ENCODE data around the gene SLC2A6.

SLC2A6 gene

DNA sequence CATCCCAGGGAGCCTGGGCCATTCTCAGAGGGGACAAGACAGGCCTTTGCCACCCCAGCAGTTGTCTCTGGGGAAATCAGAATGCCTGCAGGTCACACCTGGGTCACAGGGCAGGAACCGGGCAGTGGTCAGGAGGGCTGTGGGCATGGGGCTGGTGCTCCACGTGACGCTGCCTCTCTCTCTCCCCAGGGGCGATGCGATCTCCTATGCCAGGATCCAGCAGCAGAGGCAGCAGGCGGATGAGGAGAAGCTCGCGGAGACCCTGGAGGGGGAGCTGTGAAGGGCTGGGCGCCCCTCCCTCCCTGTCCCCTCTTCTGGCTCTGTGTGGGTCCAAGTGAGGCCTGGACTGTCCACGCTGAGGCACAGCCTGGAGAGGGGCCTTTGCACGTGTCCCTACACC is 10.5 kb downstream of the SLC2A6 start:
- no peak for DNase-seq (ENCODE audit: low read depth in 1 of 2, low spot score in 1 of 2)
- TF ChIP-seq JUND (IDR thresholded peaks at IDR 0.05; ENCODE audit: low read depth), result no peak
- in situ Hi-C loops (cut with HindIII; ENCODE audit: low pct_unique_long_range_greater_than_20kb, low sequenced_read_pairs), result no loop called here

DNA sequence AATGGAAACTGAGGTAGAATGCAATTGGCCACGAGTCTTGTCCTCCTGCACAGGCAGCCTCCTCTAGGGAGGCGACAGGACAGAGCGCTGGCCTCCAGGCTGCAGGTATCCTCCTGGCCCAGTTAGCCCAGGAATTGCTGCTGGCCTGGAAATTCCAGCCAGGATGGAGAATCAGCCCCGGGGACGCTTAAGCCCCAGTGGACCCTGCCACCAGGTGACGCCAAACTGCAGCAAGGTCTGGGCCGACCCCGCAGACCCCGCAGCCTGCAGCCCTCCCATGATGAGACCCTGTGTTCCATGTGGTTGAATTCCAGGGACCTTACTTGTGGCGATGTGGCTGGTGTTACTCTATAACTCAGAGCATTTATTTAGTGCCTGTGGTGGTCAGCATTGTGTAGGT is 11.8 kb downstream of the SLC2A6 start:
- in situ Hi-C loops (cut with HindIII; ENCODE audit: low pct_unique_long_range_greater_than_20kb, low sequenced_read_pairs), result no loop called here
- TF ChIP-seq JUND (IDR thresholded peaks at IDR 0.05; ENCODE audit: low read depth), result no peak
- no peak for DNase-seq (ENCODE audit: low read depth in 1 of 2, low spot score in 1 of 2)

DNA sequence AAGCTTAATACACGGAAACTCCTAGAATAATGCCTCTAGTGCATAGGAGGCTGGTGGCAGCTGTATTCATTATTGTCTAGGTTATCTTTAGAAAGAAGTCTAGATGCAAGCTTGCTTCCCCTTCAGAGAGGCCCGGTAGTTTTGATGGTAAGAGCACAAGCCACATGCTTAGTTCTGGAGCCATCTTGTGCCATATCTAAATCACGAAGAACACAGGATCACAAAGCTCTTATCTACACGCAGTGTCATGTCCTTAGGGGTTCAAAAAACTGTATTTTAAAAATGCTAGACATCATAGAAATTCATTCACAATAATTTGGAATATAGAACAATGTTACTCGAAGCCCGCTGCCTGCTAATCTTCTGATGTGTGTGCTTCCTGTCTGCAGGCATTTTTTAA is 12.9 kb downstream of the SLC2A6 start:
- no peak for DNase-seq (ENCODE audit: low read depth in 1 of 2, low spot score in 1 of 2)
- TF ChIP-seq JUND (IDR thresholded peaks at IDR 0.05; ENCODE audit: low read depth), result no peak
- in situ Hi-C loops (cut with HindIII; ENCODE audit: low pct_unique_long_range_greater_than_20kb, low sequenced_read_pairs), result no loop called here

DNA sequence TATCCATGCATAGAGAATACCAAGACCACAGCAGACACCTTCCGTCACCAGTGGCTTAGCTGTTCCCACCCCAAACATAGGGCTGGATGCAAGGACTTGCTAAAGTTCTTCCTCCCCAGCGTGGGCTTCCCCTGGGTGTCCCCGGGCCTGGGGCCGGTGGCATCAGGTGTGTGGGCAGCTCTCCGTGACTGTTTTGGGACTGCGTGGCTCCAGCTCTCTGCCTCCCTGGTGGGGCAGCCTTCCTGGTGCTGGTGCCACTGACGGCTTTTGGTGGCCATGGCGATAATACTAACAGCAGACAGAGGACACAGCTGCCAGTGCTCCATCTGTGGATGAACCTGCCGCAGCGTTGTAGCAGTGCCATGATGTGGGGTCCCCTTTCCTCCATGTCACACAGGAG is 14.3 kb downstream of the SLC2A6 start:
- no peak for DNase-seq (ENCODE audit: low read depth in 1 of 2, low spot score in 1 of 2)
- in situ Hi-C loops (cut with HindIII; ENCODE audit: low pct_unique_long_range_greater_than_20kb, low sequenced_read_pairs), result no loop called here
- TF ChIP-seq JUND (IDR thresholded peaks at IDR 0.05; ENCODE audit: low read depth), result no peak

DNA sequence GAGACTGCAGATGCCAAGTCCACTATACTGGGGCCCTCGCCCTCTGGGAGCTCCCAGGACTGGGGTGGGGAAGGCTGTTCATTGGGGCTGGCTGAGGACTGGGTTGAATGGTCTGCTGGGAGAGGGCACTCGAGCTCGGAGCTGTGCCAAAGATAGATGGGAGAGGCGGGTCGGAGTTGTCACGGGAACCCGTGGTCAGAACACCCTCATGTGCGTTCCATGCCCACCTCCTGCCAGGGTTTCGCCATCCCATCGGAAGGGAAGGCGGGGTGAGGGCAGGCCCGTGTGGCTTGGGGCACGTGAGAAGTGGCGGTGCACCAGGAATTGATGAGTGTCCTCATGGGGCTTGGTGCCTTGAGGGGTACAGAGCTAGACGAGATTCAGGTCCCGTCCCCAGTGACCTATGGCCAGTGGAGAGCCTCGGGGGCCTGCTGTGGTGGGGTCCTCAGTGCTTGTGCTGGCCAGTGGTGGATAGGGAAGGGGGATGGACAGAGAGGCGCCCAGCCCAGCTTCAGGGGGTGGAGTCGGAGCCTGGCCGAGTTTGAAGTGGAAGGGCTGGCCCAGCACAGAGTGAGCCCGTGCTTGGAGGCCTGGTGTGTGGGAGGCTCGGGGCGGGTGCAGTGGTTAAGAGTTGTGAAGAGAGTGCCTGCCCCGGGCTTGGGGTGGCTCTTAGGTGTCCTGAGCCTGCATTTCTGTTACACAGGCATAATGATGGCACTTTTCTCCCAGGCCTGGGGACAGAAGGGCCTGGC is 14.9 kb downstream of the SLC2A6 start:
- no peak for TF ChIP-seq JUND (IDR thresholded peaks at IDR 0.05; ENCODE audit: low read depth)
- DNase-seq (ENCODE audit: low read depth in 1 of 2, low spot score in 1 of 2), result no peak
- in situ Hi-C loops (cut with HindIII; ENCODE audit: low pct_unique_long_range_greater_than_20kb, low sequenced_read_pairs), result no loop called here

GRCh38 chr9:133463234-133463863 is 15.6 kb downstream of the SLC2A6 start:
- peak; percentile 87 to 90 for DNase-seq (ENCODE audit: low read depth in 1 of 2, low spot score in 1 of 2)
- TF ChIP-seq JUND (IDR thresholded peaks at IDR 0.05; ENCODE audit: low read depth), result no peak
- in situ Hi-C loops (cut with HindIII; ENCODE audit: low pct_unique_long_range_greater_than_20kb, low sequenced_read_pairs), result no loop called here

GRCh38 chr9:133461975-133462374 is 16.9 kb downstream of the SLC2A6 start:
- TF ChIP-seq JUND (IDR thresholded peaks at IDR 0.05; ENCODE audit: low read depth), result no peak
- in situ Hi-C loops (cut with HindIII; ENCODE audit: low pct_unique_long_range_greater_than_20kb, low sequenced_read_pairs), result no loop called here
- peak in 1 of 2 experiments; percentile 72 for DNase-seq (ENCODE audit: low read depth in 1 of 2, low spot score in 1 of 2)

DNA sequence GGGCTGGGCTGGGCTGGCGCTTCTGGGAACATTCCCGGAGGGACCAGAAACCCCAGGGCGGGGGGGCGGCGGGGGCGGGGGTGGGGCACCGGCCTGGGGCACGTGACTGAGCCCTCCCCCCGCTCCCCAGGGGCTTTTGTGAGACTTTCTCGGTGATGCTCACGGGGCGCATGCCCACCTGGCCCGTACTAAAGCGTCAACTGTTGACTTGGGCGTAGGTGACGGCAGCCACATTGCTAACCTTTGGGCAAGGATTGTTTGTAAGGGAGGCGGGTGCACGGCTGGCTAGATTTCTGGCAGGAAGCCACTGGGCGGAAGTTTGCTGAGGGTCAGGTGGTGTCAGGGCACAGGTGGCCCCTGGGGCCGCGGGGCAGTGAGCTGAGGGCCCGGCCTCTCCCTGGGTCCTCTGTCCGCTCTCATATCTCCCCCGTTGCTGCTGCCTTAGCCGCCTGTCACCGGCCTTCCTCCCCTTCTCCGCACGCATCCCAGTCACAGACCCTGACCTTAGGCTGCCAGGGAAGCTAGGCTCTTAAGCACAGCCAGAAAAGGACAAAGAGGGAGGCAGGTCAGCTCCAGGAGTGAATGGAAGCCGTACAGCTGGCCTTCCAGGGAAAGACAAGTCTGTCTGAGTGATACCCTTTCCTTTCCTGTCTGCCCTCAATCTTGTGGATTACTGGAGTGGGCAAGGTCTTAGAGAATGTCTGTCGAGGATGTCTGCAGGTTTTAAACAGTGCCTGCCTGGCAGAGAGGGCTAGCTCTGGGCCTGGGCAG is 18.3 kb downstream of the SLC2A6 start:
- in situ Hi-C loops (cut with HindIII; ENCODE audit: low pct_unique_long_range_greater_than_20kb, low sequenced_read_pairs), result no loop called here
- TF ChIP-seq JUND (IDR thresholded peaks at IDR 0.05; ENCODE audit: low read depth), result no peak
- peak; percentile 81 to 87 for DNase-seq (ENCODE audit: low read depth in 1 of 2, low spot score in 1 of 2)

- no peak for TF ChIP-seq JUND (IDR thresholded peaks at IDR 0.05; ENCODE audit: low read depth)
- DNase-seq (ENCODE audit: low read depth in 1 of 2, low spot score in 1 of 2), result peak; percentile 99 to 100
- in situ Hi-C loops (cut with HindIII; ENCODE audit: low pct_unique_long_range_greater_than_20kb, low sequenced_read_pairs), result no loop called here
These were observed 19.2 kb downstream of the SLC2A6 start, which contains the start of gene CACFD1 for GRCh38 chr9:133459476-133460404. Gene CACFD1 (plus strand): TSS chr9:133459978. CDS start chr9:133460067, 89 bp downstream.

DNA sequence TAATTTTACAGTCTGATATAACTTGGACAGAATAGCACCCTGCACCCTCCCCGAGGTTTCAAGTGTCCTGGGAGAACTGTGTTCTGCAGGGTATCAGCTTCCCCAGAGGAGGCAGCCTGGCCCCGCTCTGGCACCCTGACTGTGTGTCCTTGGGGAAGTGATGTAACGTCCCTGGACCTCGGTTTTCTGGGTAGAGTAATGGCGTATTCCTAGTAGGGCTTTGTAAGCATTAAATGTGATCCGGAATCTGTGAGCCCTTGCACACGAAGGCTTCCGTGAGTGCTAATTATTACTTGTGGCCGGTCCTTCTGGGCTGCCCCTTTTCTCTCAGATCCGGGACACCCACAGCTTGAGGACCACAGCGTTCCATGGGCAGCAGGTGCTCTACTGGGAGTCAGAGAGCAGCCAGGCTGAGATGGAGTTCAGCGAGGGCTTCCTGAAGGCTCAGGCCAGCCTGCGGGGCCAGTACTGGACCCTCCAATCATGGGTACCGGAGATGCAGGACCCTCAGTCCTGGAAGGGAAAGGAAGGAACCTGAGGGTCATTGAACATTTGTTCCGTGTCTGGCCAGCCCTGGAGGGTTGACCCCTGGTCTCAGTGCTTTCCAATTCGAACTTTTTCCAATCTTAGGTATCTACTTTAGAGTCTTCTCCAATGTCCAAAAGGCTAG is 20.1 kb downstream of the SLC2A6 start:
- no peak for DNase-seq (ENCODE audit: low read depth in 1 of 2, low spot score in 1 of 2)
- in situ Hi-C loops (cut with HindIII; ENCODE audit: low pct_unique_long_range_greater_than_20kb, low sequenced_read_pairs), result no loop called here
- no peak for TF ChIP-seq JUND (IDR thresholded peaks at IDR 0.05; ENCODE audit: low read depth)

DNA sequence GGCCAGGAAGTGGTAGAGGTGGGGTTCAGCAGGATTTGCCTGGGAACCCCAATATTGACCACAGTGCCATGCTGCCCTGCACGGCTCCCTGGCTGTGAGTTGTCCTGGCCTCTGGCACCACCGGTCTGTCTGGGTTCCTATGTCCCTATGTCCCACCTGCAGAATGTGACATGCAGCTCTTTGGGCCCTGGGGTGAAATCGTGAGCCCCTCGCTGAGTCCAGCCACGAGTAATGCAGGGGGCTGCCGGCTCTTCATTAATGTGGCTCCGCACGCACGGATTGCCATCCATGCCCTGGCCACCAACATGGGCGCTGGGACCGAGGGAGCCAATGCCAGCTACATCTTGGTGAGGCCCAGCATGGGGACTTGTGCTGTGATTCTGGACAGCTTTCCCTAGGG is 21.2 kb downstream of the SLC2A6 start:
- no peak for DNase-seq (ENCODE audit: low read depth in 1 of 2, low spot score in 1 of 2)
- no peak for TF ChIP-seq JUND (IDR thresholded peaks at IDR 0.05; ENCODE audit: low read depth)
- in situ Hi-C loops (cut with HindIII; ENCODE audit: low pct_unique_long_range_greater_than_20kb, low sequenced_read_pairs), result no loop called here
